ENCODE results near the gene DIPK1A. TPM values are rescaled to one million over a fixed set of nuclear protein-coding genes. Genes with fewer than 3 reads are reported as not detected.

Gene DIPK1A
- total RNA-seq, 1 experiment from 2014 or later = 3.8 TPM

GRCh38 chr1:92839442-92839841 lies 121.8 kb downstream of the DIPK1A start:
- Histone ChIP-seq H4K5ac (ENCODE audit: insufficient read length, low read depth, low read length) (no peak overlapping the region), H3K23ac (ENCODE audit: insufficient read length, low read depth, low read length) (no peak overlapping the region), H3T11ph (ENCODE audit: low read length) (no peak overlapping the region), H3K14ac (ENCODE audit: insufficient read depth, low read length) (no peak overlapping the region), H2AK5ac (ENCODE audit: insufficient read length, low read length) (no peak overlapping the region), H3K4ac (ENCODE audit: low read depth, low read length) (no peak overlapping the region), H2BK12ac (ENCODE audit: insufficient read length, low read depth, low read length) (no peak overlapping the region), H3K56ac (ENCODE audit: insufficient read length, low read depth, low read length) (no peak overlapping the region), H2BK5ac (ENCODE audit: insufficient read length, low read length) (no peak overlapping the region), H3K18ac (ENCODE audit: insufficient read length, low read depth, low read length) (no peak overlapping the region), H2BK15ac (ENCODE audit: low read depth, low read length) (no peak overlapping the region), H2AFZ (ENCODE audit: low read length) (no peak overlapping the region), H3K9ac (ENCODE audit: extremely low read depth, insufficient read length, low read length) (no peak overlapping the region), H3K27me3 (ENCODE audit: insufficient read depth, low read length) (no peaks in the 10 kb centered on the region), H4K20me1 (ENCODE audit: control insufficient read depth, insufficient read depth, insufficient read length) (no peaks in the 10 kb centered on the region), H2BK20ac (ENCODE audit: low read depth, low read length, poor library complexity, severe bottlenecking) (no peak overlapping the region), H3K79me2 (ENCODE audit: insufficient read depth, low read length) (peaks cover 13% of the 10 kb centered on the region; the same call in 1 of the 2 replicates), H3K4me2 (ENCODE audit: insufficient read depth, insufficient read length, low read length) (no peak overlapping the region), H3K23me2 (ENCODE audit: insufficient read length, low read depth, low read length, poor library complexity, severe bottlenecking) (no peaks in the 10 kb centered on the region), H4K8ac (replicated peaks; ENCODE audit: insufficient read length, low read depth, low read length) (no peak overlapping the region), H3K4me1 (ENCODE audit: insufficient read depth, low read length) (no peaks in the 10 kb centered on the region; the same call in 1 of the 2 replicates), H2BK120ac (ENCODE audit: low read depth, low read length, poor library complexity, severe bottlenecking) (no peak overlapping the region), H3K9me3 (ENCODE audit: control insufficient read depth, low read depth, low read length) (no peaks in the 10 kb centered on the region), H3K27ac (ENCODE audit: insufficient read length, low read depth, low read length) (no peak overlapping the region), H3K79me1 (ENCODE audit: insufficient read depth, low read depth, low read length, poor library complexity, severe bottlenecking) (peaks cover 2% of the 10 kb centered on the region), H4K91ac (ENCODE audit: insufficient read length, low read depth, low read length) (no peak overlapping the region)
- Mint-ChIP-seq H3K36me3 (ENCODE audit: insufficient read depth in 1 of 3, low read depth in 3 of 3) (peaks cover 81 to 99% (median 95%) of the 10 kb centered on the region in 3 experiments), H3K27ac (peak overlapping the region in 1 of 3 experiments; percentile 76; a peak in 2 of 7 replicates), H3K27me3 (ENCODE audit: low read depth) (no peaks in the 10 kb centered on the region), H3K9me3 (no peaks in the 10 kb centered on the region), H3K4me3 (no peak overlapping the region), H3K4me1 (peaks cover 21 to 23% of the 10 kb centered on the region in 2 experiments)
- no peak for TF ChIP-seq CTCF (conservative IDR thresholded peaks at IDR 0.05)
- no CpG with 5 or more reads among the region's 2 CpGs for WGBS (ENCODE audit: extremely low coverage, insufficient read length, low lambda C conversion rate)
- no peak for DNase-seq

Data from H9 (cell line).